HG03571 (cell line): ENCODE results near the gene SPOCD1.

Source experiments
- ATAC-seq: cut with Tn5 transposase; IDR thresholded peaks from one replicate; pipeline ENCODE4 v1.9.1; 2021; ENCODE audit not compliant: unreplicated experiment

The SPOCD1 gene

GRCh38 chr1:31773861-31774260 lies 42.0 kb downstream of the SPOCD1 start:
- no peak for ATAC-seq

DNA sequence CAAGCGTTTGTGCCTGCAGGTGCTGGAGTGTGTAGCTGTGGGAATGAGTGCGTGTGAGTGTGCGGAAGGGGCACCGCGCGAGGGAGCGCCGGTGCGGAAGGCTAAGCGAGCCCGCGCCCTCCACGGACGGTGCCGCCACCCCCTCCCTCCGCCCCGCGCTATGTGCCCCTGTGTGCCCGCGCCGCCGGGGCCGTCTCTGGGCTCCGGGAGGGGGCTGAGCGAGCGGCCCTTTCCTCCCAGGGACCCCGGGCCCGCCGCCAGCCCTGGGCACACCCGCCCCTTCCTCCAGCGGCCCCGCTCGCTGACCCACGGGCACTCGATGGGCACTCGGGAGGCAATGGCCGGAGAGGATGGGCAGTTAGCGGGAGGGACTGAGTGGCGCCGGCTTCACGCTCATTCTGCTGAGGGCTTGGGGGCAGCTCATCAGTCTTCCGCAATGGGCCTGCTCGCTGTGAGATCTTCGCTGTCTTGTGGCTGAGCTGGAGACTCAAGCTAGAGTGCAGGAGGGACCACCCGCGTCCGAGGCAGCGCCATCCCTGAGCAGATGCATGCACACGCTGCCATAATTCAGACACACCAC lies 43.1 kb downstream of the SPOCD1 start:
- ATAC-seq, result no peak

GRCh38 chr1:31771891-31772668 lies 43.7 kb downstream of the SPOCD1 start:
- no peak for ATAC-seq

DNA sequence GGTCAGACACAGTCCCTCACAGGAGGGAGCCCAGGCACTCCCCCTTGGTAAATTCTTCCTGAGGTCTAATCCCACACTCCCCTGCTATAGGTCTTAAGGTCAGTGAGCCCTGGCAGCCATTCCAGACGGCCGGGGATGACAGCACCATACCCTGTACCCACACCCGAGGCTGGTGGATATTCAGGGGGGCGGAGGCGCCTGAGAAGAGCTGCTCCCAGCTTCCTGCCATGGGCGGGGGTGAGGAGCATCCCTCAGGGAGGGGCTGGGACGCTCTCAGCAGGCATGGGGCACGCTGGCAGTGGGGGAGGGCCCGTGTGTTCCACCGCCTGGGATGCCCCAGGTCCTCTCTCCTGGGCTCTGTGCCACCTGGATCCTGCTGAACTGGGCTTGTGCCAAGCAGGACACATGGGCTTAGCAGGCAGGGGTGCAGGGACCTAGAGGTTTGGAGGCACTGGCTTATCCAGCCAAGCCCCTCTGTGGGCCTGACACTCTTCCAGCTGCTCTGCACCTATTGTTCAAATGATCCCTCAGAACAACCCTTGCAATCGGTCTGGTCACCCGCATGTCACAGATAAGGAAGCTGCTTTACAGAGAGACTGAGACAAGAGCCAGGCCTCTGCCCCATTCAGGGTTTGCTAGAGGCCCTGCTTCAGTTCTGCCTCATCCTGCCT lies 46.0 kb downstream of the SPOCD1 start:
- no peak for ATAC-seq

GRCh38 chr1:31768939-31769704 lies 46.7 kb downstream of the SPOCD1 start:
- no peak for ATAC-seq

DNA sequence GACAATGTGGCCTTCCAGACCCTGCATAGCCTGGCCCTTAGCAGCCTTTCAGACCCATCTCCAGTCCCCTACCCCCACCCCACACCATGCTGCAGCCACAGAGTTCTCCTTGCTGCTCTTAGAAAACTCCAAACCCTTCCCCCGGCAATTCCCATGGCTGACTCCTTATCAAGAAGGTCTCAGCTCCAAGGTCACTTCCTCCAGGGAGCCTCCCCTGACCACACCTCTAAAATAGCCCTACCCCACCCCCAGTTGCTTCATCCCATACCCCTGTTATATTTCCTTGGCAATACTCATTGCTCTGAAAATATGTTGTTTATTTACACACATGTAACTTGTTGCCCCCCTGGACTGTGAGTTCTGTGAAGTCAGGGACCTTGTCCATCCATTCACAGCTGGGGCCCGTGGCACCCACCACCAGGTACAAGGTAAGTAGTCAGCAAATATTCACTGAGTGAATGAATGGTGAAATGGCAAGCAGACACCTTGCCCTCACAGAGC lies 47.4 kb downstream of the SPOCD1 start:
- ATAC-seq, result no peak

GRCh38 chr1:31767225-31767624 lies 48.6 kb downstream of the SPOCD1 start:
- ATAC-seq, result no peak

- no peak for ATAC-seq
Measured at GRCh38 chr1:31765516-31765915, 50.3 kb downstream of the SPOCD1 start.

GRCh38 chr1:31765041-31765467 lies 50.8 kb downstream of the SPOCD1 start:
- no peak for ATAC-seq

DNA sequence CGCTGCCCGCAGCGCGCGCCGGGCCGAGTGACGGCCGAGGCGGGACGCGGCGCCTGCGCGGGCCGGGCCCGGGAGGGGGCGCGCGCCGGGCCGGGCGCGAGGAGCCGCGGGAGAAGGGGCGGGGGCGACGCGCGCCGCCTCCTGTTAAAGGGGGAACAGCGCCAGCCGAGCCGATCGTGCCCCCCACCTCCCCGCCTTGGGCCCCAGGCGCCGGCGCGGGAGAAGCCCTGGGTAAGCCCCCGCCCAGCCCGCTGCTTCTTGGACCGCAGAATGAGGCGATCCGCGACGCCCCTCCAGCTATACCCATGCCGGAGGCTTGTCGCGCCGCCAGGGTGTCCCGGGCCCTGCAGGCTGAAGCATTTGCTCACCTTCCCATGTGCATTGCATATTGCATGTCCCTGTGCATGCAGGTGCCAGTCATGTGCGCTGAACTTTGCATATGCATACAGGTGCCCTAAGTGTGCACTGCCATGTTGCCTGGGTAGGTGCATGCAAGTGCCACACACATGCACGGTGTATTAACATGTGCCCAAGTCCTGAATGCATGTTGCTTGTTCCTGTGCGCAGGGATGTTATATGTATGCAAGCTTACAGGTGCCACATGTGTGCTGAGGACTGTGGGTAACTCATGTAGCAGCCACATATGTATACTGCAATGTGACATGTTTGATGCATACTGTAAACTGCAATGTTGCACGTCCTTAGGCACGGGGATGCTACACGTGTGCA lies 51.3 kb downstream of the SPOCD1 start, which contains the start of gene ADGRB2:
Gene ADGRB2 (minus strand): TSS at position 29 of the 729 bp plus-strand sequence. CDS start 7,119 bp downstream, outside the sequence.
- no peak for ATAC-seq

DNA sequence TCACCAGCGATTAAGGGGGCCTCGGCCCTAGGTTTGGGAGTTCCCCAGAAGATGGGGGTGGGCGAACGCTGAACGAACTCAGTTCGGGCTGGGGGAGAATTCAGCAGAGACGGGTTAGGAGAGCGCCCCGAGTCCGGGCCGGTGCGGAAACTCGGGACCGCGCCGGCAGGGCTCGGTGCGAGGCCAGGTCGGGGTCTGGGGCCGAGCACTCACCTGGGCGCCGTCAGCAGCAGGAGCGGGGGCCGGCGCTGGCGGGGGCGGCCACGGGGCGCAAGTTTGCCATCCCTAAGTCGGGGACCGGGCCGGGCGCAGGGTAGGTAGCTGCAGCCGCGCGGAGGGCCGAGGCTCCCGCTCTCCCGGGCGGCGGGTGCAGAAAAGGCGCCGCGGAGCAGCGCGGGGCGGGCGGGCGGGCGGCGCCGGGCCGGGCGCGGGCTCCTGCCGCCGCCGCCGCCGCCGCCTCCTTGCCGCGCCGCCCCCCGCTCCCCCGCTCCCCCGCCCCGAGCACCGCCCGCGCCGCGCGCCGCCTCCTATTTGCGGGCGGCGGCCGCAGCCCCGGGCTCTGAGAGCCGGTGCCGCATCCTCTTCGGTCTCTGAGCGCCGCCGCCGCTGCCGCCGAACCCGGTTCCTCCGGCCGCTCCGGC lies 52.0 kb downstream of the SPOCD1 start:
- no peak for ATAC-seq

DNA sequence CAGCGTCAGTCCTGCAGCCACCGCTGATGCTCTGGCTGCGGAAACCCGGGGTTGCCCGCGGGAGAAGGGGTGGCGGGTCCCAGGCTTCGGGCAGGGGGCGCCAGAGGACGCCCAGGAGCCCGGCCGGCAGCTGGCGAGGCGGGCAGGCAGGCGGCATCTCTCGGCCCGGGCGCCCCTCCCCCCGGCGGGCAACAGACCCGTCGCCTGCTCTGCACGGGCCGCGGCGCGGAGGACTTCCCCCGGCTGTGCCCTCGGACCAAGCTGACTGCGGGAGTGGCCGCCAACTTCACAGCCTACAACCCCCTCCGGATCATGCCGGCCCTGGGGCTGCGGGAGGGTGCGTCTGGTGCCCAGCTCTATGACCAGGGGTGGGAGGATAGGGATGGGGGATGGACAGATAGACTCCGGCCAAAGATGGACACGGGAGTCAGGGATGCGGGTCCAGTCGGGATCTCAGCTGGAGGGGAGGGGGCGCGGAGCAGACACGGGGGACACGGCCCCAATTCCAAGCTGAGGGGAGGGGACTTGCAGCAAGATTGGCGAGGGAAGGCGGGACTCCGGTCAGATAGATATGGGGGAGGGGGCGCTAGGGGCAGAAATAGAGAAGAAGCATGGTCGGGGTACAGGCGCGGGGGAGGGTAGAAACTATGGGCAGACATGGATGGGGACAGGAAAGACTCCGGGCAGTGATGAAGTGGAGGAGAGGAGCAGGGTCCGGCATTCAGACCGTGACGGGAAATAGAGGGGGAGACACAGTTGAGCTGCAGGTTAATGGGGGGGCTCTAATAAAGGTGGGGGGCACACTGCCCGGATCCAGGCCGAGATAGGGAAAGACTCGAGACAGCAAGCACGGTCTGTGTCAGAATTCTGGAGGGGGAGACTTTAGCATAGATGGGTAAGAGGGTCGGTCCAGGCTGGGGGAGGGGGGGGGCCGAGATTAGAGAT lies 52.8 kb downstream of the SPOCD1 start:
- ATAC-seq, result no peak

GRCh38 chr1:31762323-31762722 lies 53.5 kb downstream of the SPOCD1 start:
- no peak for ATAC-seq

DNA sequence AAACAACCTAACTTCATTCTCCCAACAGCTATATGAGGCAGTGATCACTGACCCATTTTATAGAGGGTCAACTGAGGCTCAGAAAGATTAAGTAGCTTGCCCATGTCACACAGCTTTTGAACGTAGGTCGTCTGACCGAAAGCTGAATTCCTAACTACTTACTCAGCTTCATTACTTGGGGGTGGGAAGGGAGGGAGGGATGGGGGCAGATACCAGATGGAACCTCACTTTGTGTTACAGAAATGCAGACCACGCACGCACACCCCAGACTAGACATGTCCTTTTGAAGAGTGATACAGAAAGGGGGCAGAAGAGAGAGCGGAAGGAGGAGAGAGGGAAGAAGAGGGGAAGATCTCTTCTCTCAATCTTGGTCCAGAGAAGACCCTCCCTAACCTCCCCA lies 53.9 kb downstream of the SPOCD1 start:
- no peak for ATAC-seq

DNA sequence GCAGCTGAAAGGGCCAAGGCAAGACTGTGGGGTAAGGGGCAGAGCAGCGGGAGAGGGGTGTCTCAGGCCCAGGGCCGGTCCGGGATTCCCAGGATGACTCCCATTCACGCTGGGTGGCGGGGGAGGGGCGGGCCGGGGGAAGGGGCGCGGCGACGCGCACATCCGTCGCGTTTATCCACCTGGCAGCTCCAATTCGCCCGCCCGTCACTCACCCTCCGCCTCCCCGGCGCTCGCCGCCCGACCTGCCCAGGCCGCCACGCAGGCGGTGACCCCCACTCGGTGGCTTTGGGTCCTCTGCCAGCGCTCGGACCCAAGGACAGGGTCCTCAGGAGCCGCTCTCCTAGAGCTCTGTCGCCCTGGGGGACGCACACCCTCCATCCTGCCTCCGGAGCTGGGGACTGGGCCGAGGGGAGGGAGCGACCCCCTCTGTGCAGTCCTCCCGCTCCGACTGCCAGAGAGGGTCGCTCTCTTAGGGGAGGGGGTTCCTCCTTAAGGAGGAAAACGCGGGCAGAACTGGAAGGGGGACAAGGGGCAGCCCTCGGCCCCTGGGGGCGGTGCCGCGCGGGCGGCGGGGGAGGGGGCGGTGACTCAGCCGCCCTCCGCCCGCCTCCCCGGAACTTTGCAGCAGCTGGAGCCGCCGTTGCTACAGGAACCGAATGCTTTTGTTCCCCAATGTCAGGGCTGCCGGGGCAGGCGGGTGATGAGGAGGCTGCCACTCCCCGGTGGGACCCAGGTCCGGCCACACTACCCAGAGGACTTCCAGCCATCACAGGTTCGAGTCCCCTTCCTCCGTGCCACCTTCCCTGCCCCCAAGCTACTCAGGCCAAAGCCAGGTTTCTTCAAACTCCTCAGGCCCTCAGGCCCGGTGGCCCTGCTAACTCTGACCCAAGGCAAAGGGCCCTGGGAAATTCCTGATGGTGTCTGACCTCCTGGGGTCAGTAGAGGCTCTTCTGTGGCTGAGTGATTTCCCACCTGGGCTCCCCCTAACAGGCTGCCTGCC lies 55.1 kb downstream of the SPOCD1 start:
- no peak for ATAC-seq

GRCh38 chr1:31759298-31760023 lies 56.4 kb downstream of the SPOCD1 start:
- ATAC-seq, result no peak

- ATAC-seq, result no peak
Measured at GRCh38 chr1:31758823-31759222, 57.0 kb downstream of the SPOCD1 start.
